Thoracic aorta (tissue), 2 donors: ENCODE data around the gene SESN3. TPM values are rescaled to one million over a fixed set of nuclear protein-coding genes. Genes with fewer than 3 reads are reported as not detected.
A peak's percentile ranks its signal among the peaks of the same experiment; 100 is the strongest.

ENCODE experiments used
- ATAC-seq: fragments of 150-250 bp; one replicate; pipeline ENCODE4 v1.8.0; 2017; ENCODE audit warnings: low read depth; ENCODE audit not compliant: insufficient number of reproducible peaks, low FRiP score
- DNase-seq: peaks from one replicate; pipeline ENCODE4 v3.0.0-alpha.2; 2020; ENCODE audit warnings: low spot score
- H3K27ac ChIP-seq, 2 donors: fragments of 200-600 bp; sonication (generic); 1 replicate in 1 of 2; 2 replicates in 1 of 2; pipeline ENCODE4 v1.5.1; 2016; ENCODE audit warnings: mild to moderate bottlenecking in 2 of 2, moderate library complexity in 2 of 2
- H3K27me3 ChIP-seq: fragments of 200-600 bp; sonication (generic); replicated peaks from 2 replicates; pipeline ENCODE4 v1.6.0; 2016; ENCODE audit warnings: mild to moderate bottlenecking; ENCODE audit not compliant: insufficient read depth
- H3K36me3 ChIP-seq: fragments of 200-600 bp; sonication (generic); one replicate; pipeline ENCODE4 v1.5.1; 2016
- H3K4me1 ChIP-seq, 2 donors: fragments of 200-600 bp; sonication (generic); 1 replicate in 1 of 2; 2 replicates in 1 of 2; pipeline versions ENCODE4 v1.5.1 to v1.6.0; 2016; ENCODE audit warnings: low read depth in 2 of 2, mild to moderate bottlenecking in 1 of 2; ENCODE audit not compliant: control insufficient read depth in 1 of 2
- H3K4me3 ChIP-seq: fragments of 200-600 bp; sonication (generic); 2 replicates; pipeline ENCODE4 v1.5.1; 2016; ENCODE audit warnings: mild to moderate bottlenecking
- H3K9me3 ChIP-seq: fragments of 200-600 bp; sonication (generic); 2 replicates; pipeline ENCODE4 v1.5.1; 2016
- CTCF ChIP-seq: fragments of 200-600 bp; sonication (generic); IDR thresholded peaks from one replicate; pipeline ENCODE4 v1.5.1; 2019; ENCODE audit warnings: antibody characterized with exemption
- total RNA-seq, 2 donors: library from RNA; depleted of rRNA; stranded (reverse); fragments of >200 nt; gene quantifications; one replicate each; pipeline versions ENCODE4 v1.1.0 to v1.2.3, GENCODE V29; 2016

The SESN3 gene
- total RNA-seq, 2 donors from 2014 or later = 37.9 to 41.3 TPM

- Histone ChIP-seq H3K4me3 (no peak overlapping the region), H3K9me3 (no peaks in the 10 kb centered on the region), H3K36me3 (no peaks in the 10 kb centered on the region), H3K4me1 (peaks cover 0 to 3% of the 10 kb centered on the region in 2 donors), H3K27me3 (no peaks in the 10 kb centered on the region), H3K27ac (no peak overlapping the region)
- ATAC-seq (no peak), DNase-seq (no peak)
- TF ChIP-seq CTCF = no peak
Observed at GRCh38 chr11:95163106-95163505, 67.9 kb downstream of the SESN3 start.

GRCh38 chr11:95161248-95161647 is 69.8 kb downstream of the SESN3 start:
- Histone ChIP-seq H3K9me3 (no peaks in the 10 kb centered on the region), H3K27me3 (no peaks in the 10 kb centered on the region), H3K27ac (no peak overlapping the region), H3K36me3 (no peaks in the 10 kb centered on the region), H3K4me3 (no peak overlapping the region), H3K4me1 (peaks cover 5 to 19% of the 10 kb centered on the region in 2 donors)
- no peak for ATAC-seq
- no peak for TF ChIP-seq CTCF
- DNase-seq = no peak

- no peak for ATAC-seq
- H3K36me3 ChIP-seq = no peaks in the 10 kb centered on the region
Observed at GRCh38 chr11:95157824-95158223, 73.2 kb downstream of the SESN3 start.

DNA sequence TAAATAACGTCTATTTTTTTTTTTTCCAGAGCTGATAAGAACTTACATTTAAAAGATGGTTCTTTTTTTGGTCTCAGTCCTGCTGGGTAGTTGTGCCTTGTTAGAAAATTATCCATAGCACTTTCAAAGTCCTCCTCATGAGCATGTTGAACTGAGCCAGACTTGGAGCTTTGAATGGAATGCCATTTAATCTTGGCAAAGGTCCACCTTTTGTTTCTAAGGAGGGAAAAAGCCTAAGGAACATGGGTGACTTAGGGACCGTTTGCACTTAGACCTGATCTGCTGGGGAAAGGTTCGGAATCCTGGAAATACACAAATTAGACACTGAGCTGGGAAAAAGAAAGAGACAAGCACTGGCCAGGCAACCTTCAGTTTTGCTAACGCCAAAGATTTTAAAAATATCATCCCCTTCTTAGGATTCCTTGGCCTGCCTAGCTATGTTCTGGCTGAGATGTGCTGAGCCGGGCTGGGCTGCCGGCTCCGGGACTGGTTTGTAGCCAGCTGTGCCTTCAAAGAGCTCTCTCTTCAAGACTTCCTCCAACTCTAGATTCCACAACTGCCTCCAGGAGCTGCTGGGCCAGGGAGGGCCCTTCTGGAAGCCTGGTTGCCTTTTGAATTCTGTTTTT is 74.0 kb downstream of the SESN3 start:
- Histone ChIP-seq H3K27ac (peak overlapping the region; percentile 72 to 73), H3K36me3 (no peaks in the 10 kb centered on the region), H3K4me1 (peaks cover 6 to 44% of the 10 kb centered on the region in 2 donors), H3K27me3 (no peaks in the 10 kb centered on the region), H3K4me3 (peak overlapping the region; percentile 22), H3K9me3 (no peaks in the 10 kb centered on the region)
- no peak for TF ChIP-seq CTCF
- ATAC-seq (no peak), DNase-seq (no peak)

More at GRCh38 chr11:95157824-95158223, 73.2 kb downstream of the SESN3 start:
- Histone ChIP-seq H3K4me1 (peaks cover 6 to 37% of the 10 kb centered on the region in 2 donors), H3K27me3 (no peaks in the 10 kb centered on the region), H3K4me3 (no peak overlapping the region), H3K27ac (peak overlapping the region; percentile 72 to 73), H3K9me3 (no peaks in the 10 kb centered on the region)
- DNase-seq = no peak
- TF ChIP-seq CTCF = no peak

DNA sequence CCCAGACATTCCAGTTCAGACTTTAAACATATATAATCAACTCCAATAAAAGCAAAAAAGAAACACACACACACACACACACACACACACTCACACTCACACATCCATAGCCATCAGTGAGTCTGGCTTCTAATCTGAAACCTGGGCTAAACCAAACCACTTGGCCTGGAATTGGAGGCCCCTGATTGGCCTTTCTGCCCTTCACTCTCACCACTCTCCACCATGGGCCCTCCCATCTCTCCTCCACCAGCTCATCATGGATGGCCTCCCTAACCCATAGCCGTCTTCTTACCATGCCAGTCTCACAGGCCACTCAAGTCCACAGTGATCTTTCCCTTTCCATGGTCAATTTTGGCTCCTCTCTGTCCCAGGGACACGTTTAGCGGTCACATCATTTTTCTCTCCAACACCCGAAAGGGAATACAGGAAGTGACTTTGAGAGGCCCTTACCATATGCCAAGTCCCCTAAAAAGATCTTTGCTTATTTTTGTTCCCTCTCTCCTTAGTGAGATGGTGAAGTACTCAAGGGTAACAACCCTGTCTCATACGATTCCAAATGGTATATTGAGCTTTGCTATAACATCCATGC is 74.8 kb downstream of the SESN3 start:
- peak overlapping the region; percentile 72 to 73 for H3K27ac ChIP-seq
- H3K4me3 ChIP-seq = peak overlapping the region; percentile 22
- no peak for DNase-seq
- no peak for ATAC-seq
- H3K27me3 ChIP-seq = no peaks in the 10 kb centered on the region
- peaks cover 10 to 49% of the 10 kb centered on the region in 2 donors for H3K4me1 ChIP-seq
- no peak for TF ChIP-seq CTCF
- H3K9me3 ChIP-seq = no peaks in the 10 kb centered on the region
- H3K36me3 ChIP-seq = no peaks in the 10 kb centered on the region
